Kidney glomerular epithelial cell (primary cell): ENCODE data around the gene RPS10.
"Not testable (repeated sequence)": the region's sequence is repeated elsewhere in the genome, so short reads cannot be mapped to it uniquely, and the experiment has no call there.

Source experiments
- DNase-seq: peaks from one replicate; lab custom pipeline; 2025; lab: John Stamatoyannopoulos, UW

The RPS10 gene

GRCh38 chr6:34392497-34393190 is 33.2 kb downstream of the RPS10 start, which contains the start of gene NUDT3:
TSS of gene NUDT3 (minus strand) at chr6:34392669. CDS start at chr6:34392362, 307 bp downstream.
- peak; percentile 88 for DNase-seq

GRCh38 chr6:34391786-34392496 is 33.9 kb downstream of the RPS10 start:
- no peak for DNase-seq

- no peak for DNase-seq
Observed at GRCh38 chr6:34391473-34391785, 34.4 kb downstream of the RPS10 start.

DNA sequence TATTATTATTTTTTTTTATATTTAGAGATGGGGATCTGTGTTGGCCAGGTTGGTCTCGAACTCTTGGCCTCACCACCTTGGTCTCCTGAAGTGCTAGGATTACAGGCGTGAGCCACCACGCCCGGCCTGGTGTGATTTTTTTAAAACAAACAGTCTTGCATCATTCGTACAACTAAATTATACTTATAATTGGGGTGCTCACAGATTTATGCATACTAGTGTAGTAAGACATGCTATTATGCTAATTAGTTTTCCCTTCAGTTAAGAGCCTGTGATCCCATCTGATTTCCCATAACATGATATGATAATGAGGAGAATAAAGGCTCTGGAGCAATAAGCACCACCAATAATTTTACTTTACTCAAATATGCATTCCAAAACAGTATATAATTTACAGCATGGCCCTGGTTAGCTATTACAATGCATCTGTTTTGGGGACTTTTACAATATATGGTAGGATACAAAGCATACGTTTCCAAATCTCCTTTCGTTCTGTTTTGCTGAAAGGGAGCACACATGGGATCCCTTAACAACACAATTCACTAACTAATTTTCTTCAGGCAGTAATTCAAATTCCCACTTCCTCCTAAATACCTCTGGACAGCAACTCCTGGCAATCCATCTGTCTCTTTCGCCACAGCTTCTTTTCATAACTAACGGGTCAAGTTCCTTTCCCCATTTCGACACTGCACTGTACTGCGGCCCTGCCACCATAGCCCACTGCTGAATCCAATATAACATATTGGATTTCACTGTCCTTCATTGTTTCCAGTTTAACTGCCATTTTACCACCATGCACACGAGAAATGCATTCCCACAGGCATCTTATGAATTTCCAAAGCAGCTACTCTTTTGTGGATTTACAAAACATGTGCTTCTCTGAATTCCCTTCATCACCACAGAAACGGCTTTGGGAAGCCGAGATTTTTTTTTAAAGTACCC is 35.1 kb downstream of the RPS10 start:
- DNase-seq = peak; percentile 67

- DNase-seq = no peak
Observed at GRCh38 chr6:34389034-34389433, 36.8 kb downstream of the RPS10 start.

DNA sequence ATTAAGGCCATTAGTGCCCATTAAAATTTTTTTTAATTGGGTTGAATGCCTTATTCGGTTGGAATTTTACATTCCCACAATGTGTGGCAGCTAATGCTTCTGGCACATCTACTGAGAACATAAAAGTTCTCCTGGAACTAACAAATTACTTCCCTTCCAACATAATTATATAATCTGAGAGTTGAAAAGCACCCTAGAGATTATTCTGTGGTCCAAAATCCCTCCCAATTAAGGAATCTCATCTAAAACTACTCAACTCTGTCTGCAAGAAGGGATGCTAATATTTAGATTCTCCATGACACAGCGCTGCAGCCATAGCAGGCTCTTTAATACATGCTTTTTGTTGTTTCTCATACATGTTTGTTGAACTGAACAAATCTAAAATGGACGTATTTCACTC is 37.4 kb downstream of the RPS10 start:
- DNase-seq = no peak

DNA sequence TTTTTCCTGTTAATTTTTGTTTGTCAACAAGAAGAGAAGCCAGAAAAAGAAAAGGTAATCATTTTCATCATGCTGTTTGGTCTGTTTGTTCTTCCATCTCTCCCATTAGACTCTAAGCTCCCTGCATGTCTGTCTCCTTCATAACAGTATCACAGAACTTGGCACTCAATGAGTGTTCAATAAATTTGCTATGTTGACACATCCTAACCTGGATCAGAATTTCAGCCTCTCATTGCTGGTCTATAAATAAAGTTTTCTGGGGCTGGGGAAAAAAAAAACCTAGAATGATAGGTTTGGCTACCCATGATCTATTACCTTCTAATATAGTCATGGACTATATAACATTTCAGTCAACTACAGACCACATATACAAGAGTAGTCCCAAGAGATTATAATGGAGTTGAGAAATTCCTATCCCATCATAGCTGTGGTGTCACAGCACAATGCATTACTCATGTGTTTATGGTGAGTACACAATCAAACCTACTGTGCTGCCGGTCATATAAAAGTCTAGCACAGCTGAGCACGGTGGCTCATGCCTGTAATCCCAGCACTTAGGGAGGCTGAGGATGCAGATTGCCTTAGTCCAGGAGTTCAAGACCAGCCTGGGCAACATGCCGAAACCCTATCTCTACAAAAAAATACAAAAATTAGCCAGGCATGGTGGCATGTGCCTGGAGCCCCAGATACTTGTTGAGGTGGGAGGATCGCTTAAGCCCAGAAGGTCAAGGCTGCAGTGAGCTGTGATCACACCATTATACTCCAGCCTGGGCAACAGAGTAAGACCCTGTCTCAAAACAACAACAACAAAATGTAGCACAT is 39.3 kb downstream of the RPS10 start:
- no peak for DNase-seq

GRCh38 chr6:34385793-34386195 is 40.1 kb downstream of the RPS10 start:
- DNase-seq = no peak

DNA sequence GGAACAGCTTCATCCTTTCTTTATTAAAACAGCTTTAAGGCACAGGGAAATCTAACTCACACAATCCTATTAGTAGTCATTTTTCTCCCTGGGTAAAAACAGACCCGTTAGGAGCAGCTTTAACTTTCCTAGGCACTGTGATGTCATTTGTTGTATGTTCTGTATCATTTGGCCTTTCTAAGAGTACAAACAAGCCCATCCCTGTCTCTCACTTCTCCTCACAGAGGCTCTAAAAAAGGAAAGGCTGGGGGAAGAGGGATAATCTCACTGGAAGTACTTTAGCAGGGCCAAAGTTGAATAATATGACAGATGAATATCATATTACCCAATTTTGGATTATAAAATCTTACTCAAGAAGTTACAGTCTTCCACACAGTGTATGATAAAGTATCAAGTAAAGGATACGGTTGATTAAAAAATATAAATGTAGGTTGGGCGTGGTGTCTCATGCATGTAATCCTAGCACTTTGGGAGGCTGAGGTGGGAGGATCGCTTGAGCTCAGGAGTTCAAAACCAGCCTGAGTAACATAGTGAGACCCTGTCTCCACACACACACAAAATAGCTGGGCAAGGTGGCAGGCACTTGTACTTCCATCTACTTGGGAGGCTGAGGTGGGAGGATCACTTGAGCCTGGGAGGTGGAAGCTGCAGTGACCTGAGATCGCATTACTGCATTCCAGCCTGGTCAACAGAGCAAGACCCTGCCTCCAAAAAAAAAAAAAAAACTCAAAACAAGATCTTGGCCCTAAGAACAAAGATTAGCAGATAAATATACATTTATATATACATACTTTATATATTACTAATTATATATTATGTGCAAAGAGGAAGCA is 41.3 kb downstream of the RPS10 start:
- DNase-seq = no peak

GRCh38 chr6:34383656-34384320 is 42.1 kb downstream of the RPS10 start:
- DNase-seq = peak; percentile 33

DNA sequence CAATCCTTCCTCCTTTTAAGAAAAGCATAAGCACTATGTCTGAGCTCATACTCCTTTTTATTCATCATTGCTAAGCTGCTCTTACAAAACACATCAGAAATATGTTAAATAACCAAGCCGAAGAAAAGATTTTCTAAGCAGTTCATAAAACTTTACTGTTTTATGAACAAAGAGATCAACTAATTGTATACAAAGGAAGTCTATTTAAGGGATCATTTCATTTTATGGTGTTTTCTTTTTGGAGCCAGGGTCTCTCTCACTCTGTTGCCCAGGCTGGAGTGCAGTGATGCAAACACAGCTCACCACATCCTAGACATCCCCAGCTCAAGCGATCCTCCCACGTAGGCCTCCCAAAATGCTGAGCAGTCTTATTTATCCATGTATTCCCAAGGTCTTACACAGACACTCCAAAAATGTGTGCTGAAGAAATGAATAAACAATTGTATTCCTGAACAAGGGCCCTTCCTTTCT is 42.7 kb downstream of the RPS10 start:
- peak; percentile 90 for DNase-seq

DNA sequence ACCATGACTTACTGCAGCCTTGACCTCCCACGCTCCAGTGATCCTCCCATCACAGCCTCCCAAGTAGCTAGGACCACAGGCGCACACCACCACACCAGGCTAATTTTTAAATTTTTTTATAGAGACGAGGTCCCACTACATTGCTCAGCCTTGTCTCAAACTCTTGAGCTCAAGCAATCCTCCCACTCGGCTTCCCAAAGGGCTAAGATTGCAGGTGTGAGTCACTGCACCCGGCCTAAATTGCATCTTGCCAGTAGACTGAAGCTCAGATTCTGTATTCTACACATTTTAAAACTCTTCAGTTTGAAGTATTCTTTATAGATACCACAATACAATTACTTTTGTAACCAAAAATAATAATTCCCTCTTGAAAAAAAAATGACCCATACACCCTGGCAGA is 44.8 kb downstream of the RPS10 start:
- DNase-seq = no peak

- no peak for DNase-seq
Observed at GRCh38 chr6:34378470-34378869, 47.4 kb downstream of the RPS10 start.

GRCh38 chr6:34377984-34378383 is 47.9 kb downstream of the RPS10 start:
- DNase-seq = no peak

DNA sequence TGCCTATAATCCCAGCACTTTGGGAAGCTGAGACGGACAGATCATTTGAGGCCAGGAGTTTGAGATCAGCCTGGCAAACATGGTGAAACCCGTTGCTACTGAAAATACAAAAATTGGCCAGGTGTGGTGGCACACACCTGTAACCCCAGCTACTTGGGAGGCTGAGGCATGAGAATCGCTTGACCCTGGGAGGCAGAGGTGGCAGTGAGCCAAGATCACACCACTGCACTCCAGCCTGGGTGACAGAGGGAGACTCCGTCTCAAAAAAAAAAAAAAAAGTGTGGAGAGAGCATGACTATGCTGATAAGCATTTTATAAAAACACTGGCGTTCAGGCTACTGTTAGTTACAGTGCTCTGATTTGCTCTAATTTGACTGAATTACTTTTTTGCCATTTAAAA is 48.3 kb downstream of the RPS10 start:
- DNase-seq = not testable (repeated sequence)

- no peak for DNase-seq
Observed at GRCh38 chr6:34375833-34376232, 50.0 kb downstream of the RPS10 start.

- no peak for DNase-seq
Observed at GRCh38 chr6:34374508-34374907, 51.4 kb downstream of the RPS10 start.

GRCh38 chr6:34374069-34374468 is 51.8 kb downstream of the RPS10 start:
- no peak for DNase-seq

- no peak for DNase-seq
Observed at GRCh38 chr6:34373511-34373910, 52.4 kb downstream of the RPS10 start.

- not testable (repeated sequence) for DNase-seq
Observed at GRCh38 chr6:34371865-34372264, 54.0 kb downstream of the RPS10 start.
